Sciatic nerve (tissue), 2 donors: ENCODE data around the gene CSF1. TPM values are rescaled to one million over a fixed set of nuclear protein-coding genes. Genes with fewer than 3 reads are reported as not detected.
"Not testable (repeated sequence)": the region's sequence is repeated elsewhere in the genome, so short reads cannot be mapped to it uniquely, and the experiment has no call there.

Experiments used
- ATAC-seq: fragments of 200-7000 bp; cut with Tn5 transposase; one replicate; pipeline ENCODE4 v1.9.1; 2020; ENCODE audit warnings: mild to moderate bottlenecking, moderate library complexity
- DNase-seq: peaks from one replicate; pipeline ENCODE4 v3.0.0-alpha.2; 2020; ENCODE audit warnings: low spot score
- intact Hi-C: fragments of 100-400 bp; cut with DNase I; formaldehyde crosslinking; loops from one replicate; pipeline ENCODE4 v1.14.2; 2022
- total RNA-seq: library from RNA; stranded (reverse); fragmentation: NEBNext Ultra II Directional; extraction: Animal tissue kit (Norgen Biotek cat#: 25700); gene quantifications from one replicate; pipeline ENCODE4 v1.2.1, GENCODE V29; 2021
- donor health status: DM: no; HTN: no; CAD: no.
- donor health status: DM: no; HTN: no; CAD: no.

Gene CSF1, protein sequence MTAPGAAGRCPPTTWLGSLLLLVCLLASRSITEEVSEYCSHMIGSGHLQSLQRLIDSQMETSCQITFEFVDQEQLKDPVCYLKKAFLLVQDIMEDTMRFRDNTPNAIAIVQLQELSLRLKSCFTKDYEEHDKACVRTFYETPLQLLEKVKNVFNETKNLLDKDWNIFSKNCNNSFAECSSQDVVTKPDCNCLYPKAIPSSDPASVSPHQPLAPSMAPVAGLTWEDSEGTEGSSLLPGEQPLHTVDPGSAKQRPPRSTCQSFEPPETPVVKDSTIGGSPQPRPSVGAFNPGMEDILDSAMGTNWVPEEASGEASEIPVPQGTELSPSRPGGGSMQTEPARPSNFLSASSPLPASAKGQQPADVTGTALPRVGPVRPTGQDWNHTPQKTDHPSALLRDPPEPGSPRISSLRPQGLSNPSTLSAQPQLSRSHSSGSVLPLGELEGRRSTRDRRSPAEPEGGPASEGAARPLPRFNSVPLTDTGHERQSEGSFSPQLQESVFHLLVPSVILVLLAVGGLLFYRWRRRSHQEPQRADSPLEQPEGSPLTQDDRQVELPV
- total RNA-seq, result 61.2 TPM

- ATAC-seq, result peak; percentile 82
- peak; percentile 91 for DNase-seq
- intact Hi-C loops, result loop anchor here (10.0 kb wide), 1 partner anchor 74 kb away; the partner anchor contains the start of gene AHCYL1
Measured at GRCh38 chr1:109910123-109910962, at the start of gene CSF1. Gene CSF1, plus strand, starts transcription at chr1:109910849. Its CDS starts 175 bp downstream, at chr1:109911024.

DNA sequence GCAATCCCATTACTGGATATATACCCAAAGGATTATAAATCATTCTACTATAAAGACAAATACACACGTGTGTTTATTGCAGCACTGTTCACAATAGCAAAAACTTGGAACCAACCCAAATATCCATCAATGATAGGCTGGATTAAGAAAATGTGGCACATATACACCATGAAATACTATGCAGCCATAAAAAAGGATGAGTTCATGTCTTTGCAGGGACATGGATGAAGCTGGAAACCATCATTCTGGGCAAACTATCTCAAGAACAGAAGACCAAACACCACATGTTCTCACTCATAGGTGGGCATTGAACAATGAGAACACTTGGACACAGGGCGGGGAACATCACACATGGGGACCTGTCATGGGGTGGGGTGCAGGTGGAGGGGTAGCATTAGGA lies 49.0 kb upstream of the CSF1 start:
- intact Hi-C loops, ATAC-seq, DNase-seq: not testable (repeated sequence)

DNA sequence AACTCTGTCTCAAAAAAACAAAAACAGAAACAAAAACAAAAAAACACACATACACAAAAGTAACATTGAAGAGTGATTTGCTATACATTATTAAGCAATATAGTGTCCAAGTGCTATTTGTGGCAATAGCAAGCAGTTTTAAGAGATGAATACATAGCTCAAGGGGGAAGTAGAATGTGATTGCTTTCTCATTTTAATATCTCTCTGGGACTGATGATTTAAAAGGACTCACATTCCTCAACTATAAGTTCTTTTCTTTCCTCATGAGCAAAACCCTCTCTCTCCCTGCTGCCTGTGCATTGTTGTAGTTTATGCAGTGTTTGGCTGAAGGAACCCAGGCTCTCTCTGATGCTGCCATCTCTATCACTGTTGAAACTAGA lies 47.0 kb upstream of the CSF1 start:
- intact Hi-C loops, result no loop called here
- DNase-seq (no peak), ATAC-seq (no peak)

- DNase-seq (no peak), ATAC-seq (peak; percentile 75)
- intact Hi-C loops, result no loop called here
Measured at GRCh38 chr1:109864047-109864822, 46.4 kb upstream of the CSF1 start.

DNA sequence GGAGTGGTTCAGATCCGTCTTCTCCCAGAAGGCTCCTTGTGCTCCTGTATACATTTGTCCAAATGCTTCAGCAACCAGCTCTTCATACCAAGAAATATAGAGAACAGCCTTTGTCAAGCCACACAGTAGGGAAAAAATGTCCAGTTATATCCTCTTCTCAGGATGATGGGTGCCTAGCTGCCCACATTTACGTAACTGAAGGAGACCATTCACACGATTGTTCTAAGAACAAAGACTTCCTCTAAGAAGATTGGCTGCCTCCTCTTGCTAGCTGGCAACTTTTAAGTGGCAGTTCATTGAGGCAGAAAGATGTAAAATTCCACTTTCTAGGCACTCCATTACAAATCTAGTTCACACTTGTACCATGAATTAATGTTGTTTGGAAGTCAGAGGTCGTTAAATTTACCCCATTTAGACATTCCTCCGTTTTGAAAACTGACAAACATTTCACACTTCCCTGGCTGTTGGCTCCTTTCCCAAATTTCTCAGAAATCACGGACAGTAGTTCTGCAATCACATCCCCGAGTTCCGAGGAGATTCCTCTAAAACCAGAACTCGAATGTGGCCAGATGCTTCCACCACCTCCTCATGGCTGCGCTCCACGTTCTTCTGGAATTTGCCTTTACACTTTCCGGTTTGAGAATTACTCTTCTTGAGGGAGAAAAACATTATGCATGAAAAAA lies 45.6 kb upstream of the CSF1 start:
- no peak for DNase-seq
- peak; percentile 70 for ATAC-seq
- intact Hi-C loops, result no loop called here

DNA sequence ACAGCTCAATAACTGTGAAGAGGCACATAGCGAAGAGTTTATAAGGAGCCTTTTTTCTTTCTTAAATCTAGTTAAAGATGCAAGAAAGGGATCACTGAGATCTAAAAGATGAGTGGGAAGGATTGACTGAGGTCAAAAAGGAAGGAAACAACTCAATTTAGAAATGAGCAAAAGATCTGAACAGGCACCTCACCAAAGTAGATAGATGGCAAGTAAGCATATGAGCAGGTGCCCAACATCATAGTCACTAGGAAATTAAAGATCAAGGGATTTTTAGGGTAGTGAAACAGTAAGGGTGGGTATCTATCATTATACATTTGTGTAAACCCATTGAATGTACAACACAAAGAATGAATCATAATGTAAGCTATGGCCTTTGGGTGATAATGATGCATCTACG lies 44.6 kb upstream of the CSF1 start:
- intact Hi-C loops, result no loop called here
- ATAC-seq (no peak), DNase-seq (no peak)

DNA sequence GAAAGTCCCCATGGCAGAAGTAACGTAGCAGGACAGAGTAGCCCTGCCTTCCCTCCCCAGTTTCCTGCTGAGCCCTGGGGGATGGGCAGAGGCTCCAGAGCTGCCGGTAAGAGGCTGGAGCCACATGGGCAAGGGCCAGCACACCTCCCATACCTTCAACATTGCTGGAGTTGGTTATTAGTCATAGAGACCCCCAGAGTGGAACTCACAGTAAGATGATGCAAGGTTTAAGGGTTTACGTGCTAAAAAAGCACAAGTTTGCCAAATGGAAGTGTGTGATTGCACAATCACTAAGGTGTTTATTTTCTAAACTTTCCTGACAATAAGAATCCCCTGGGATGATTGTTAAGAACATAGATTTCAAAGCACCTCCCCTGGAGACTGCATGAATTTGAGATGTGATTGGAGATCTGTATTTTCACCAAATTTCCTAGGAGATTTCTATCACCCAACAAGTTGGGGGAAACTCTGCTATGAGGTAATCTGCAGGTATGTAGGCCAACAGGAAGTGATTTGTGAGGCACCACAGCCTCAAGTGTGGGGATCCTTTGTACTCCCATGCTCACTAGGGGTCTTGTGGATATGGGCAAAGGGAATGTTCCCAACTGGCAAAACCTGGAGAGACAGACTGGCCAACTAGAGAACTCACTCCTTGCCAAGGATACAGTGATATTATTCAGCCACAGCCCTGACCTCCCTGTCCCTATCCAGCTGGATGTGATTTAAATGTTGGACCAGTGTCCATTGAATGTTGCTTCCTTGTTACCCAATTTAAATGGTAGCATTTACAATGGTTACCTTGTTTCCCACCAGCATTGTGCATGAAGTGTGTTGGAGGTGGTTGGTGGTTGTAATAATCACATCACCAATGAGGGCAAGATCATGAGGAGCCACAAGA lies 37.1 kb upstream of the CSF1 start:
- DNase-seq (no peak), ATAC-seq (peak; percentile 63)
- intact Hi-C loops, result no loop called here

DNA sequence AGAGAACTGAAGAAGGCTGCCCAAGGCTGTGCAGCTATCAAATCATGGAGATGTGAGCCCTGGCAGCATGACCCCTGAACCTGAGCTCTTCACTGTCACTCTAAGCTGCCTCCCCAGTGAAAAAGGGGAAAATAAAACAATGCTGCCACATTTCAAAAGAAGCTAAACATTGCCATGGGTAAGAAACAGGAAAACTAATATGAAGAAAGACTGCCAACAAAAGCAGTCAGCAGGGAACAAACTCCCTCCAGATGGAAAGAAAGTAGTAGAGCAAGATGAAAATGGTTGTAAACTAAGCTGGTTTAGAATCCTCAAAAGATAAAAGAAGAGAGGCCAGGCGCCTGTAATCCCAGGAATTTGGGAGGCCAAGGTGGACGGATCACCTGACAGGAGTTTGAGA lies 36.2 kb upstream of the CSF1 start:
- DNase-seq, result no peak
- ATAC-seq, result no peak
- intact Hi-C loops, result no loop called here

DNA sequence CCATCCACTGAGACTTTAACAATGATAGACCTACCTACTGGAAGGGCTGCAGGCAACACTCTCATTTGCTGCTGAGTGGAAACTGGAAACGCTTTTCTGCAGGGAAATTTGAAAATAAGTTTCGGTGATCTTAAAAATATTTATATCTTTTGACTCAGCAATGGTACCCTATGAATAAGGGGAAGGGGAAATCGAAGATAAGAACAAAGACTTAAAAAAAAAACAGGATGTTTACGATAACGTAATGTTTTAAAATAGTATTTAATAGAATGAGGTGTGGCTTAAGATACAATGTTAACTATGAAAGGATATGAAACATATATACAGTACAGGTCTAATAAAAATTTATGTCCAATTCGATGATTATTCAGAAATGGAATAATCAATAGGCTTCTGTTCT lies 34.8 kb upstream of the CSF1 start:
- ATAC-seq, result no peak
- intact Hi-C loops, result no loop called here
- no peak for DNase-seq

DNA sequence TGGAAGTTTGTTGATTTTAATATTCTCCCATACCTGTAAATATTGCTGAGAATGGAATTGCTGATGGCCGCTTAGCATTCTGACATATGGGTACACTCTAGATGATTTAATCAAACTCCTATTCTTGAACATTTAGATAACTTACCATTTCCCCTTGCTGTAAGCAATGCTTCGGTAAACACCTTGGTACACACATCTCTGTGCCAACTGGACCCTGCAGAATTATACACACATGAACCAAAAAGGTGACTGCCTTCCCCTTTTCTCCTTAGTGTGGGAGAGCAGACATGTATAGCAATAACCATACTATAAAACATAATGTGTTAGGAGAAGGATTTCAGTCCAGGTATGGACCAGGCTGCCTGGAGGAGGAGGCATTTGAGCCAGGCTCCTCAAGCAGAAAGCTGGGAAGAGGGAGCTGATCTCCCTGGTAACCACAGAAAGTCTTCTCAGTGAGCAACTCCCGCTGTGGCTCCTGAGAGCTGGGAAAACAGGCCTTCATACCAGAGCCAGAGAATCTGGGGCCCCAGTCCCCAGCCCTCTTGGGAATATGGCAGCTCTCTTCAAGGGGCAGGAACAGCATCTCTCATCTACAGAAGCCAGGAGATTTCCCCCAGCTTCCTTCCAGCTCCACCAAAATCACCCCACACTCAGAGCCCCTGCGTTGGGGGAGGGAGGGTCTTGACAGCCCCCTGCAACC lies 33.9 kb upstream of the CSF1 start:
- ATAC-seq (no peak), DNase-seq (no peak)
- intact Hi-C loops, result no loop called here

- ATAC-seq (peak; percentile 89), DNase-seq (peak; percentile 79)
- intact Hi-C loops, result no loop called here
Measured at GRCh38 chr1:109877317-109877771, 33.3 kb upstream of the CSF1 start.

- no peak for DNase-seq
- ATAC-seq, result no peak
- intact Hi-C loops, result no loop called here
Measured at GRCh38 chr1:109877776-109878175, 32.9 kb upstream of the CSF1 start.

DNA sequence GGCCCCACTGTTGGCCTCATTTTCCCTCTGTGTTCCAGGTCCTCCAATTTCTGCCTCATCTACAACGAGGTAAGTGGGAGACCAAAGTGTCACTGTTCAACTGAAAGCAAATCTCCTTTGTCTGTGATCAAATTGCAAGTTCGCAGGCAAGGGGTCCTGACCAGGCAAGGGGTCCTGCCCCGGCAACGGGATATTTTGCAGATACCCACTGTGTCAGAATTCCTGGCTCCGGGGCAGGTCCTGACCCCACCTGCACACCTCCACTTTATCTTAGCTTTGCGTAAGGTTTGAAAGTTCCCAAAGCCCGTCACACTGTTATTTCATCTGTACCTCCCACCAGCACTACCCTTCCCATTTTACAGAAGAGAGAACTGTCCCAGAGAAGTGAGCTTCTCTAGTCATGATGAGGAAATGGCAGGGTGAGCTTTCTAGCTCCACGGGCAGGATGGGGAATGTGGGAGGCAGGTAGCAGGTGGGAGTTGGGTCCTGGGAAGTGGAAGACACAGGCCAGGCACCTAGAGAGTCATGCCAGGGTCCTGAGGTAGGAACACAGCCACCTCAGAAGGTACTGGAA lies 32.0 kb upstream of the CSF1 start:
- intact Hi-C loops, result no loop called here
- ATAC-seq, result no peak
- no peak for DNase-seq

- ATAC-seq, DNase-seq, intact Hi-C loops: not testable (repeated sequence)
Measured at GRCh38 chr1:109879371-109879770, 31.3 kb upstream of the CSF1 start.

GRCh38 chr1:109879881-109880525 lies 30.6 kb upstream of the CSF1 start:
- intact Hi-C loops, result no loop called here
- ATAC-seq (no peak), DNase-seq (no peak)
